Right lobe of liver (tissue), 4 donors: ENCODE measurements around the gene SLC25A15.

Experiments
- CTCF ChIP-seq, 4 donors: fragments of 200-600 bp in 3 of 4; fragments of 450-650 bp in 1 of 4; IDR thresholded peaks; one replicate each; pipeline versions ENCODE4 v1.5.1 to v1.8.0; 2016 to 2022; ENCODE audit warnings: antibody characterized with exemption in 4 of 4, mild to moderate bottlenecking in 2 of 4
- POLR2A ChIP-seq: fragments of 450-650 bp; IDR thresholded peaks from one replicate; pipeline ENCODE4 v1.6.1; 2017; ENCODE audit warnings: antibody characterized with exemption, mild to moderate bottlenecking
- donor health status: DM: no; HTN: no; CAD: no.
- donor health status: DM: no; HTN: no; CAD: no.
- donor health status: DM: no; HTN: yes; CAD: no.

DNA sequence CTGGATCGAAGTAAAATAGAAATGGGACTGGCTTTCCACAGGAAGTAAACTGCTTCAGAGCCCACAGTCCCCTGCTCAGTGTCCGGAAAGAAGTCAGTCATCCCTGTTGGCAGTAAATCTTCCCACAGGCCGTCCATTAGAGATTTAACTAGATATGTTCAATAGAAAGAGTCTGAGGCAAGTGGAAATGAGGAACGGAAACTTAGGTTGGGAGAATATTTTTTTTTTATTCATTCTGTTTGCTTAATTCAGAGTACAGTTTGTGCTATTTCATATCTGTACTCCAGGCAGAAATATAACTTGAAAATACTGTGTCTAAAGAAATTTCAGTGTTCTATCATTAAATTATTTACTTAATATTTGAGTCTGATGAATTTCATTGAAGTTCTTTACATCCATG is 22.7 kb downstream of the SLC25A15 start:
- TF ChIP-seq POLR2A (no peak), CTCF (IDR thresholded peaks at IDR 0.05) (no peak)
